Measurements from ENCODE around the gene FKBP15.
"Not testable (repeated sequence)": the region's sequence is repeated elsewhere in the genome, so short reads cannot be mapped to it uniquely, and the experiment has no call there.

FKBP15 gene

GRCh38 chr9:113148781-113149510, 72.1 kb downstream of the FKBP15 start:
- in situ Hi-C loops (cut with HindIII; ENCODE audit: low sequenced_read_pairs): no loop called here

GRCh38 chr9:113148372-113148705, 72.7 kb downstream of the FKBP15 start:
- DNase-seq (ENCODE audit: low read depth): no peak
- TF ChIP-seq CTCF (IDR thresholded peaks at IDR 0.05; ENCODE audit: low read depth, low read length, missing control alignments): no peak
- in situ Hi-C loops (cut with HindIII; ENCODE audit: low sequenced_read_pairs): no loop called here
- H3K4me3 ChIP-seq (ENCODE audit: low read depth, low read length): no peak overlapping the region

More at GRCh38 chr9:113148781-113149510, 72.1 kb downstream of the FKBP15 start:
- no peak for TF ChIP-seq CTCF (IDR thresholded peaks at IDR 0.05; ENCODE audit: low read depth, low read length, missing control alignments)
- DNase-seq (ENCODE audit: low read depth): no peak
- H3K4me3 ChIP-seq (ENCODE audit: low read depth, low read length): no peak overlapping the region

- in situ Hi-C loops (cut with HindIII; ENCODE audit: low sequenced_read_pairs): no loop called here
- no peak overlapping the region for H3K4me3 ChIP-seq (ENCODE audit: low read depth, low read length)
- TF ChIP-seq CTCF (IDR thresholded peaks at IDR 0.05; ENCODE audit: low read depth, low read length, missing control alignments): no peak
- DNase-seq (ENCODE audit: low read depth): no peak
Observed at GRCh38 chr9:113143432-113144227, 77.4 kb downstream of the FKBP15 start.

- H3K4me3 ChIP-seq (ENCODE audit: low read depth, low read length); in situ Hi-C loops (cut with HindIII; ENCODE audit: low sequenced_read_pairs); DNase-seq (ENCODE audit: low read depth): not testable (repeated sequence)
Observed at GRCh38 chr9:113140896-113141295, 80.2 kb downstream of the FKBP15 start.

GRCh38 chr9:113139953-113140352, 81.1 kb downstream of the FKBP15 start:
- H3K4me3 ChIP-seq (ENCODE audit: low read depth, low read length): no peak overlapping the region
- DNase-seq (ENCODE audit: low read depth): no peak
- in situ Hi-C loops (cut with HindIII; ENCODE audit: low sequenced_read_pairs): no loop called here
- no peak for TF ChIP-seq CTCF (IDR thresholded peaks at IDR 0.05; ENCODE audit: low read depth, low read length, missing control alignments)

- no peak overlapping the region for H3K4me3 ChIP-seq (ENCODE audit: low read depth, low read length)
- DNase-seq (ENCODE audit: low read depth): no peak
- no peak for TF ChIP-seq CTCF (IDR thresholded peaks at IDR 0.05; ENCODE audit: low read depth, low read length, missing control alignments)
- in situ Hi-C loops (cut with HindIII; ENCODE audit: low sequenced_read_pairs): no loop called here
Observed at GRCh38 chr9:113139225-113139829, 81.8 kb downstream of the FKBP15 start.

- no peak for TF ChIP-seq CTCF (IDR thresholded peaks at IDR 0.05; ENCODE audit: low read depth, low read length, missing control alignments)
- no peak for DNase-seq (ENCODE audit: low read depth)
- in situ Hi-C loops (cut with HindIII; ENCODE audit: low sequenced_read_pairs): no loop called here
- H3K4me3 ChIP-seq (ENCODE audit: low read depth, low read length): no peak overlapping the region
Observed at GRCh38 chr9:113138760-113139159, 82.3 kb downstream of the FKBP15 start.
